ENCODE data around the gene GLIS1. TPM values are rescaled to one million over a fixed set of nuclear protein-coding genes. Genes with fewer than 3 reads are reported as not detected.

Gene GLIS1
- total and polyA plus RNA-seq, 2 of the 8 experiments (the other 6 are each of a cell fraction or from before 2014, with no cell fraction given) = 0.15 to 0.22 TPM

GRCh38 chr1:53733975-53734649 lies 4.9 kb downstream of the GLIS1 start (continued):
- no peak for TF ChIP-seq CHD1 (IDR thresholded peaks at IDR 0.05; ENCODE audit: low read depth, low read length)
- no peak for TF ChIP-seq RBBP5 (IDR thresholded peaks at IDR 0.05; ENCODE audit: borderline replicate concordance, low read depth, low read length)
- no peak for TF ChIP-seq E2F6 (IDR thresholded peaks at IDR 0.05)
- no peak for TF ChIP-seq SP4 (IDR thresholded peaks at IDR 0.05; ENCODE audit: low read length)
- no peak for TF ChIP-seq EZH2 (IDR thresholded peaks at IDR 0.05; ENCODE audit: low read depth, low read length, severe bottlenecking)
- TF ChIP-seq SP1 (IDR thresholded peaks at IDR 0.05; ENCODE audit: low read depth, low read length) = no peak
- no peak for TF ChIP-seq HDAC6 (IDR thresholded peaks at IDR 0.05; ENCODE audit: low read depth, low read length)

Data from H1 (cell line).